CD14-positive monocyte (primary cell): ENCODE results near the gene TBC1D3B. TPM values are rescaled to one million over a fixed set of nuclear protein-coding genes. Genes with fewer than 3 reads are reported as not detected.
A peak's percentile ranks its signal among the peaks of the same experiment; 100 is the strongest.

Source experiments
- DNase-seq, 3 donors: peaks; one replicate each; pipeline ENCODE4 v3.0.0-alpha.2; 2011 to 2022
- H2AFZ ChIP-seq: 2 replicates; pipeline ENCODE4 v1.6.0; 2012; ENCODE audit warnings: mild to moderate bottlenecking, low read depth, low read length, inconsistent platforms; ENCODE audit not compliant: insufficient read depth, poor library complexity, severe bottlenecking
- H3K27ac ChIP-seq, 2 donors: 1 replicate in 1 of 2; 2 replicates in 1 of 2; pipeline ENCODE4 v1.5.1; 2012 to 2013; ENCODE audit warnings: low read length in 2 of 2, control low read depth in 1 of 2, inconsistent platforms in 1 of 2, low read depth in 1 of 2, mild to moderate bottlenecking in 1 of 2
- H3K27me3 ChIP-seq, 2 donors: one replicate each; pipeline versions ENCODE4 v1.6.0 to v1.6.1; 2011 to 2013; ENCODE audit warnings: low read length in 2 of 2; ENCODE audit not compliant: control insufficient read depth in 2 of 2, insufficient read depth in 2 of 2
- H3K36me3 ChIP-seq, 2 donors: replicated peaks in 1 of 2; 1 replicate in 1 of 2; 2 replicates in 1 of 2; pipeline versions ENCODE4 v1.5.1 to v1.6.1; 2012 to 2013; ENCODE audit warnings: low read length in 2 of 2, control low read depth in 1 of 2, inconsistent platforms in 1 of 2, mild to moderate bottlenecking in 1 of 2; ENCODE audit not compliant: insufficient read depth in 2 of 2, control insufficient read depth in 1 of 2
- H3K4me1 ChIP-seq, 2 donors: 1 replicate in 1 of 2; 2 replicates in 1 of 2; pipeline versions ENCODE4 v1.5.1 to v1.6.1; 2012 to 2013; ENCODE audit warnings: low read length in 2 of 2, control low read depth in 1 of 2, inconsistent platforms in 1 of 2, mild to moderate bottlenecking in 1 of 2, moderate library complexity in 1 of 2; ENCODE audit not compliant: insufficient read depth in 2 of 2, control insufficient read depth in 1 of 2
- H3K4me2 ChIP-seq: replicated peaks from 2 replicates; pipeline ENCODE3; 2012; ENCODE audit warnings: low read length, moderate library complexity, mild to moderate bottlenecking; ENCODE audit not compliant: poor library complexity, severe bottlenecking; ENCODE audit errors: extremely low read depth
- H3K4me3 ChIP-seq, 3 experiments: fragments of 200-600 bp in 1 of 3; sonication (generic) in 1 of 3; replicated peaks in 1 of 3; 1 replicate in 2 of 3; 2 replicates in 1 of 3; pipeline ENCODE4 v1.5.1; 2011 to 2013; ENCODE audit warnings: low read length in 3 of 3, mild to moderate bottlenecking in 3 of 3, control low read depth in 2 of 3, low read depth in 2 of 3, inconsistent platforms in 1 of 3, moderate library complexity in 1 of 3
- H3K79me2 ChIP-seq: 2 replicates; pipeline ENCODE4 v1.6.0; 2012; ENCODE audit warnings: mild to moderate bottlenecking, control low read depth, inconsistent platforms, low read length, moderate library complexity; ENCODE audit not compliant: insufficient read depth
- H3K9ac ChIP-seq: 2 replicates; pipeline ENCODE4 v1.6.0; 2017; ENCODE audit warnings: low read length, mild to moderate bottlenecking; ENCODE audit not compliant: insufficient read depth, poor library complexity, severe bottlenecking
- H3K9me3 ChIP-seq, 2 donors: replicated peaks in 1 of 2; 1 replicate in 1 of 2; 2 replicates in 1 of 2; pipeline versions ENCODE4 v1.5.1 to v1.6.1; 2012 to 2013; ENCODE audit warnings: low read length in 2 of 2, control low read depth in 1 of 2; ENCODE audit not compliant: control insufficient read depth in 1 of 2, insufficient read depth in 1 of 2
- H4K20me1 ChIP-seq: 2 replicates; pipeline ENCODE4 v1.6.0; 2012; ENCODE audit warnings: mild to moderate bottlenecking, low read length, control low read depth, moderate library complexity; ENCODE audit not compliant: insufficient read depth
- H3K27ac Mint-ChIP-seq, 7 donors: one replicate each; pipeline ENCODE4 v1.8.0; 2020; ENCODE audit warnings: mild to moderate bottlenecking in 7 of 7, mixed read lengths in 7 of 7, moderate library complexity in 6 of 7, inconsistent platforms in 2 of 7
- H3K27me3 Mint-ChIP-seq, 3 donors: one replicate each; pipeline ENCODE4 v1.8.0; 2021 to 2022; ENCODE audit warnings: low read depth in 3 of 3, mild to moderate bottlenecking in 3 of 3, mixed read lengths in 3 of 3, moderate library complexity in 3 of 3, inconsistent platforms in 1 of 3
- H3K36me3 Mint-ChIP-seq, 2 donors: one replicate each; pipeline ENCODE4 v1.8.0; 2020; ENCODE audit warnings: mixed read lengths in 2 of 2, inconsistent platforms in 1 of 2, mild to moderate bottlenecking in 1 of 2
- H3K4me1 Mint-ChIP-seq: one replicate; pipeline ENCODE4 v1.8.0; 2020; ENCODE audit warnings: mild to moderate bottlenecking, mixed read lengths
- H3K4me3 Mint-ChIP-seq, 2 donors: one replicate each; pipeline ENCODE4 v1.8.0; 2020; ENCODE audit warnings: mild to moderate bottlenecking in 2 of 2, mixed read lengths in 2 of 2, moderate library complexity in 1 of 2
- H3K9me3 Mint-ChIP-seq, 7 donors: one replicate each; pipeline ENCODE4 v1.8.0; 2020 to 2022; ENCODE audit warnings: mixed read lengths in 7 of 7, mild to moderate bottlenecking in 6 of 7, moderate library complexity in 6 of 7, inconsistent platforms in 2 of 7
- CTCF ChIP-seq: fragments of 200-600 bp; IDR thresholded peaks from one replicate; pipeline ENCODE4 v1.8.0; 2022; ENCODE audit warnings: antibody characterized with exemption, mild to moderate bottlenecking
- WGBS: methylation state at CpG from one replicate; pipeline ENCODE4 v1.1.5; 2013; ENCODE audit warnings: missing lambda C conversion rate; ENCODE audit not compliant: insufficient coverage; 5-methylcytosine and 5-hydroxymethylcytosine counted together
- intact Hi-C, 2 donors: fragments of 100-400 bp; cut with micrococcal nuclease; formaldehyde crosslinking; loops; one replicate each; pipeline versions ENCODE4 v1.15.0 to v1.15.1; 2023
- polyA plus RNA-seq, 3 donors: library from polyadenylated mRNA; depleted of rRNA in 1 of 3; unstranded in 2 of 3; stranded (reverse) in 1 of 3; fragments of 300-500 nt in 2 of 3; fragments of >200 nt in 1 of 3; fragmentation: Illumina TruSeq in 2 of 3; gene quantifications; 1 replicate in 2 of 3; 2 replicates in 1 of 3; pipeline ENCODE4 v1.2.3, GENCODE V29; 2012 to 2021

TBC1D3B gene
- polyA plus RNA-seq, 3 donors: 1.8 TPM; not detected in 2

- Mint-ChIP-seq H3K4me1 (peaks cover 43% of the 10 kb centered on the region), H3K27me3 (peaks cover 0 to 4% (median 1%) of the 10 kb centered on the region in 3 donors), H3K36me3 (no peaks in the 10 kb centered on the region), H3K4me3 (no peak overlapping the region), H3K27ac (no peak overlapping the region), H3K9me3 (no peaks in the 10 kb centered on the region)
- WGBS: 83% methylated on average over 1 of the region's 2 CpGs
- H3K4me1 ChIP-seq: peaks cover 15 to 27% of the 10 kb centered on the region in 2 donors
- no peak overlapping the region for H3K4me2 ChIP-seq
- no peaks in the 10 kb centered on the region for H3K79me2 ChIP-seq
- intact Hi-C loops: loop anchor here in 1 of 2 donors (5.0 kb wide), 1 partner anchor 100 kb away; no protein-coding TSS in a partner anchor
- no peaks in the 10 kb centered on the region for H4K20me1 ChIP-seq
- H3K4me3 ChIP-seq: no peak overlapping the region
- no peaks in the 10 kb centered on the region for H3K36me3 ChIP-seq
- H3K27ac ChIP-seq: no peak overlapping the region
- peak in 1 of 3 donors; percentile 63 for DNase-seq
- no peaks in the 10 kb centered on the region for H3K9me3 ChIP-seq
- no peaks in the 10 kb centered on the region for H3K27me3 ChIP-seq
- H3K9ac ChIP-seq: no peak overlapping the region
- H2AFZ ChIP-seq: no peak overlapping the region
- no peak for TF ChIP-seq CTCF
Measured at GRCh38 chr17:36132421-36132831, 44.0 kb downstream of the TBC1D3B start.

- 90% methylated on average over 2 of the region's 3 CpGs for WGBS
- Histone ChIP-seq H3K27ac (no peak overlapping the region), H3K36me3 (no peaks in the 10 kb centered on the region), H3K9me3 (peaks cover 0 to 2% of the 10 kb centered on the region in 2 donors), H3K4me3 (no peak overlapping the region), H3K4me1 (peaks cover 15 to 27% of the 10 kb centered on the region in 2 donors), H2AFZ (no peak overlapping the region), H3K4me2 (no peak overlapping the region), H3K9ac (no peak overlapping the region), H3K27me3 (no peaks in the 10 kb centered on the region), H3K79me2 (no peaks in the 10 kb centered on the region), H4K20me1 (no peaks in the 10 kb centered on the region)
- H3K27me3 Mint-ChIP-seq: peaks cover 0 to 4% (median 0%) of the 10 kb centered on the region in 3 donors
- no peak for TF ChIP-seq CTCF
- intact Hi-C loops: loop anchor here in 1 of 2 donors (5.0 kb wide), 1 partner anchor 100 kb away; no protein-coding TSS in a partner anchor
- no peaks in the 10 kb centered on the region for H3K36me3 Mint-ChIP-seq
- H3K4me3 Mint-ChIP-seq: no peak overlapping the region
- no peak overlapping the region for H3K27ac Mint-ChIP-seq
- peaks cover 0 to 2% (median 2%) of the 10 kb centered on the region in 7 donors for H3K9me3 Mint-ChIP-seq
- H3K4me1 Mint-ChIP-seq: peaks cover 43% of the 10 kb centered on the region
- no peak for DNase-seq
Measured at GRCh38 chr17:36131931-36132330, 44.5 kb downstream of the TBC1D3B start.
